Left renal pelvis (tissue), 4 donors: ENCODE results near the gene HRH3. TPM values are rescaled to one million over a fixed set of nuclear protein-coding genes. Genes with fewer than 3 reads are reported as not detected.

Experiments
- DNase-seq, 4 donors: peaks; one replicate each; pipeline ENCODE4 v3.0.0-alpha.2; 2013; ENCODE audit warnings: low read depth in 4 of 4, low spot score in 3 of 4
- polyA plus RNA-seq, 4 donors: library from polyadenylated mRNA; unstranded; fragments of 120-200 nt; gene quantifications; one replicate each; pipeline ENCODE4 v1.2.1, GENCODE V29; 2013; ENCODE audit not compliant: insufficient read length in 4 of 4

Gene HRH3
- polyA plus RNA-seq, 4 donors: 0.07 to 0.37 (median 0.17) TPM; not detected in 1

- DNase-seq: peak; percentile 88 to 93 (median 90)
Measured at GRCh38 chr20:62182469-62183425, 37.3 kb downstream of the HRH3 start, which contains the start of gene MTG2. Gene MTG2 (plus strand): TSS chr20:62183028. CDS start chr20:62193421, 10,393 bp downstream.

- no peak for DNase-seq
Measured at GRCh38 chr20:62181808-62182207, 38.3 kb downstream of the HRH3 start.

- DNase-seq: no peak
Measured at GRCh38 chr20:62179162-62179504, 40.9 kb downstream of the HRH3 start.

GRCh38 chr20:62178316-62179161, 41.5 kb downstream of the HRH3 start:
- DNase-seq: no peak

GRCh38 chr20:62177307-62177706, 42.8 kb downstream of the HRH3 start:
- DNase-seq: peak in 1 of 4 donors; percentile 8

- DNase-seq: no peak
Measured at GRCh38 chr20:62176866-62177265, 43.2 kb downstream of the HRH3 start.

- DNase-seq: no peak
Measured at GRCh38 chr20:62175711-62176110, 44.4 kb downstream of the HRH3 start.

- DNase-seq: no peak
Measured at GRCh38 chr20:62174870-62175624, 45.0 kb downstream of the HRH3 start.

GRCh38 chr20:62174021-62174804, 45.9 kb downstream of the HRH3 start:
- DNase-seq: no peak

- DNase-seq: no peak
Measured at GRCh38 chr20:62172666-62173065, 47.4 kb downstream of the HRH3 start.

- no peak for DNase-seq
Measured at GRCh38 chr20:62171245-62171644, 48.8 kb downstream of the HRH3 start.

- DNase-seq: no peak
Measured at GRCh38 chr20:62170536-62170935, 49.5 kb downstream of the HRH3 start.

GRCh38 chr20:62168890-62169435, 51.1 kb downstream of the HRH3 start:
- no peak for DNase-seq

- DNase-seq: no peak
Measured at GRCh38 chr20:62168061-62168460, 52.0 kb downstream of the HRH3 start.

GRCh38 chr20:62167474-62167873, 52.6 kb downstream of the HRH3 start:
- no peak for DNase-seq

GRCh38 chr20:62165762-62166399, 54.2 kb downstream of the HRH3 start:
- no peak for DNase-seq
